Jurkat, Clone E6-1 (cell line): ENCODE data around the gene ISCU.

Source experiments
- DNase-seq: peaks from one replicate; pipeline ENCODE4 v3.0.0-alpha.2; 2011; ENCODE audit warnings: low read depth, low spot score
- H3K4me3 ChIP-seq: 2 replicates; pipeline ENCODE4 v1.5.1; 2011; ENCODE audit warnings: mild to moderate bottlenecking, low read length, control low read depth, moderate library complexity

The ISCU gene

DNA sequence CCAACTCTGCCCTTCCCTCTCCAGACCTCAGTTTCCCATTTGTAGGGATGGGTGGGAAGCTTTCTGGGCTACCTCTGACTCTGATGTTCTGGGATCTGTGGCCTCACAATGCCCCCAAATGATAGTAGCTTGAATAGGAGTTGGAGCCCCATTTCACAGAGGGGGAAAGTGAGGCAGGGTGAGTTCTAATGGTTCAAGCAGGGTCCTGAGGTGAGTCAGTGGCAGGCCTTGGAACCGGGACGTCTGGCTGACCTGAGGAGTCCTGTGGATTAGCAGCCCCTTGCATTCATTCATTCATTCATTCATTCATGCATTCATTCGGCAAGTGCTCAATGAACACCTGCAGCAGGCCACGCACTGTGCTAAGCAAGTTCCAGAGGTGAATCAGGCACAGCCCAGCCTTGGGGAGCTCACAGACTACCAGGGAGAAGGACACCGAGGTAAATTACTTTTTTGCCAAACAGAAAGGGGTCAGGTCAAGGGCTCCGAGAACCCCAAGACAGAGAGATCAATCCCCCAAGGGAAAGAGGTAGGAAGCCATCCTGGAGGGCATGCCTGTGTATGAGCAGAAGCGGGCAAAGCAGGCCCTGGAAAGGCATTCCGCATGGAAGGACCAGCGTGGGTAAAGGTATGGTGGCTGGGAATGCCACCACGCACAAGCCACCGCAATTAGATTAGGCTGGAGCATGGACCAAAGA is 36.3 kb downstream of the ISCU start:
- DNase-seq, result no peak
- H3K4me3 ChIP-seq, result no peak overlapping the region

DNA sequence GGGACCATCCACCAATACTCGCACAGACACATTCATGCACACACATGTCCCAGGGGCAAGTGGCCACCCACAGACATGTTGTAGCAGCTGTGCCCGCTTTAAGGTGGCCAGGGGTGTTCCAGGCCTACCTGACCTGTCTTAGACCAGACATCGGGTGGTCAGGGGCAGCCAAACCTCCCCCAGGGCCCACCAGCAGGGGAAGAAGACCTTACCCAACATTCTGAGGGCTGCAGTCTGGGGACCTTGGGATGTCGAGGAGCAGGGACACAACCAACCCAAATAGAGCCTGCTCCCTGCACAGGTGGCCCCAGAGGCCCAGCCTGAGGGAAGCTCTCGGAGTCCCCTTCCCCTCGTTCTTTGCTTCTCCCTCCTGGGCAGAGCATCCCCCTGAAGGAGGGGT is 37.1 kb downstream of the ISCU start:
- H3K4me3 ChIP-seq, result no peak overlapping the region
- no peak for DNase-seq

DNA sequence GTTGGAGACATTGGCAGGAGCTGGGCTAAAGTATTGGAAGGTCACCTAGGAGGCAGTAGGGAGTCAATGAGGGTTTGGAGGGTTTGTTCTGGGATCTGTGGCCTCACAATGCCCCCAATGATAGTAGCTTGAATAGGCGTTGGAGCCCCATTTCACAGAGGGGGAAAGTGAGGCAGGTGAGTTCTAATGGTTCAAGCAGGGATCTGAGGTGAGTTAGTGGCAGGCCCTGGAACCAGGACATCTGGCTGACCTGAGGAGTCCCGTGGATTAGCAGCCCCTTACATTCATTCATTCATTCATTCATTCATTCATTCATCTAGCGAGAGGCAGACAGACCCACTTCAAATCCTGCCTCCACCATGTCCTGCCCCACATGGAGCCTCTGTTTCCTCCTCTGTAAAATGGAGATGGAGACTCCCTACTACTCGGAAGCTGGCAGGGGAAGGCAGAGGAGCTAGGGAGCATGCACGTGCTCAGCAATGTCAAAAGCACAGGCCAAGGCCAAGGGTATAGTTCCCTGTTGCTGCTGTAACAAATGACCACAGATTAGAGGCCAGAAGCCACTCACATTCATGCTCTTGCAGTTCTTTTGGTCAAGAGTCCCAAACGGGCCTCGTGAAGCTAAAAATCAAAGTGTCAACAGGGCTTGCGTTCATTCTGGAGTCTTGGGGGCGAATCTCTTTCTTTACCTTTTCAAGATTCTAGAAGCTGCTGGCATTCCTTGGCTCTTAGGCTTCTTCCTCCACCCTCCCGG is 37.7 kb downstream of the ISCU start:
- no peak for DNase-seq
- no peak overlapping the region for H3K4me3 ChIP-seq

DNA sequence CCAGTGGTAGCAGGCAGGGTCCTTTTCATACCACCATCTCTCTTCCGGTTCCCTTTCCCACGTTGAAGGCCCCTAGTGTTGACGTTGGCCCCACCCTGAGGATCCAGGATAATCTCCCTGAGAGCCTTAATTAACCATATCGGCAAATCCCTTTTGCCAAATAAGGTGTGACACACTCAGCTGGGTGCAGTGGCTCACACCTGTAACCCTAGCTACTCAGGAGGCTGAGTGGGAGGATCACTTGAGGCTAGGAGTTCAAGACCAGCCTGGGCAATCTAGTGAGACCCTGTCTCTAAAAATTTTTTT is 38.3 kb downstream of the ISCU start:
- H3K4me3 ChIP-seq, result no peak overlapping the region
- DNase-seq, result no peak

DNA sequence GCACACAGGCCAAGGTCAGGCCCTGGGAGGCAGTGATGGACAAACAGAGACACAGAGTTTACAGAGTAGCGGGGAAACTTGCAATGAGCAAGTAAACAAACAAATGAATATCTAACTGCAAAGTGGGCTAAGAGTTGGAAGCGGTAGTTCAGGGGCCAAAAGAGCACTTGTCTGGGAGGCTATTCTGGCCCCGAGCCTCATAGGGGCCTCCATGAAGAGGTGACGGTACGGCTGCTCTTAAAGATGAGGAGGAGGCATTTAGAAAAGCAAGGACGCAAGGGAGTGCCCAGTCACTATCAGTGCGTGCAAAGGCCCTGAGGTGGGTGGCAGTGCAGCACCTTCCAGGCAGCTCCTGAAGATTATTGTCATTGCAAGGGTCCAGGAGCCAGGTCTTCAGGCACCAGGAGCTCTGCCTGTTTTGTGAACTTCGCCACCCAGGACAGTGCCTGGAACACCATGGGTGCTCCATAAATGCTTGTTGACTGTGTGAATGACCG is 39.9 kb downstream of the ISCU start:
- H3K4me3 ChIP-seq, result no peak overlapping the region
- no peak for DNase-seq

DNA sequence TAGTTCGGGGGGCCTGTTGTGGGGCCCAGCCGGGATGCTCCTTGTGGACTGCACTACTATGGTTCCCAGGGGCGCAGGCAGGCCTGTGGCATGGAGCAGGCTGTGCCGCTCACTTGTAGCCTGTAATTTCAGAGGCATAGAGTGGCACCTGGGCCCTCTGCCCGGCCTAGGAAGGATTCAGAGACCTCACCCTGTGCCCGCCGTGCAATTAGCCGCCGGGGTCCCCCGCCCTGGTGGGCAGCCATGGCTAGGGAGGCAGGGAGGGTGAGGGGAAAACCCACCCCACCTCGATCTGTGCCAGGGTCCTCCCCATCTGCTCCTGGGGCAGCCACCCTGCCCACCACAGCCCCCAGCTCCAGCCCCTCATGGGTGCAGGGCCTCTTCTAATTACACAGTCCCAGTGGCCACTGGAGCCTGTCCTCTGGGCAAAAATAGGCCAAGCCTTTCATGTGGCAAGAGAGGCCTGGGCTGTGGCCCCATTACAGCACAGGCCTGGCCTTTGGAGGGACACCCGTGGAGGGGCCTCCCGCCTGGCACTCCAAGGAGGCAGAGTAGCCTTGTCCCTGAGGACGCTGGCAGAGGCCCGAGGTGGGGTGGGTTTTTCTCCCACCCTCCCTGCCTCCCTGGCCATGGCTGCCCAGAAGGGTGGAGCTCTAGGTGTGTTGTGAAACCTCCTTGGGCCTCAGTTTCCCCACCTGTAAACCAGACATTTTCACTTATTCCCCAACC is 40.7 kb downstream of the ISCU start:
- no peak overlapping the region for H3K4me3 ChIP-seq
- no peak for DNase-seq

DNA sequence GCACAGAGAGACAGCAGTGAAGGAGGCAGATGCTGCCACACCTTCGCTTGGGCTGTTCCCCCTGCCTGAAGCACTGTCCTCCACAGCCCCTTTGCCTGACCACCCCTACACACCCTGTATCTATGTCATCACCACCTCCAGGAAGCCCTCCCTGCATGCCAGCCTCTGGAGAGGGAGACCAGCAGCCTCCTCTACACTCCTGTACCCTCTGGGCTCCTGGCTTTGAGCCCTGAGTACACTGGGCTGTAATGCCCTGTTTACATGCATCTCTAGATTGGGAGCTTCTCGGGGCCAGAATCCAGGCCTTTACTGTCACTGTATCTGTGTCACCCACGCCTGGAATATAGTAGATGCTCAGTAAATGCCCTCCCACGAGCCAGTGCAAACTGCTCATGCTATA is 41.3 kb downstream of the ISCU start:
- DNase-seq, result no peak
- H3K4me3 ChIP-seq, result no peak overlapping the region

DNA sequence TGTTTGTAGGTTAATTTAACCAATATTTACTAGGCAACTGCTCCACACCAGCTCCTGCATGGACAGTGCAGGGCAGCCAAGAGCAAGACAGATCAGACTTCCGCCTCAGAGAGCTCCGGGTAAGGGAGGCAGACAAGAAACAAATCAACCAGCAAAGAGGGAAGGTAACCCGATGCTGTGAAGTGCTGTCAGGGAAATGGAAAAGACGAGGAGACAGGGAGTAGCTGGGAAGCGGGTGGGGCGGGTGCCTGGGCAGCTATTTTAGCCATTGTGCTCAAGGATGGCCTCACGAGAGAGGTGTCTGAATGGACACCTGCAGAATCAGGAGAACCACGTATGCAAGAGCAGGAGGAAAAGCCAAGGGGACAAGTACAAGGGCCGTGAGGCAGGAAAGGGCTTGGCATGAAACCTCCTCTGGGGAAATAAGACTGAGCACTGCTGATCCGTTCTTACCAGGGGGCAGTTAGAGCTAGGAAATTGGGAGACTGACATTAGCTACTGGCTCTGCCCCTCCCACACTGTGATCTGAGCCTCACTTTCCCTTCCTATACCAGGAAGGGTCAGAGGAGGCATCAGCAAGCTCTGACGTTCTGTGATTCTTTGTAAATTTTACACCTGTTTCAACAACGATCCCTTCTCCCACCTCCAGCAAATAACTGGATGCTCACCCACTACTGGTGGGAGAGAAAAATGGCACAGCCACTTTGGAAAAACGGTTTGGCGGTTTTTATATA is 42.0 kb downstream of the ISCU start:
- no peak for DNase-seq
- H3K4me3 ChIP-seq, result no peak overlapping the region

DNA sequence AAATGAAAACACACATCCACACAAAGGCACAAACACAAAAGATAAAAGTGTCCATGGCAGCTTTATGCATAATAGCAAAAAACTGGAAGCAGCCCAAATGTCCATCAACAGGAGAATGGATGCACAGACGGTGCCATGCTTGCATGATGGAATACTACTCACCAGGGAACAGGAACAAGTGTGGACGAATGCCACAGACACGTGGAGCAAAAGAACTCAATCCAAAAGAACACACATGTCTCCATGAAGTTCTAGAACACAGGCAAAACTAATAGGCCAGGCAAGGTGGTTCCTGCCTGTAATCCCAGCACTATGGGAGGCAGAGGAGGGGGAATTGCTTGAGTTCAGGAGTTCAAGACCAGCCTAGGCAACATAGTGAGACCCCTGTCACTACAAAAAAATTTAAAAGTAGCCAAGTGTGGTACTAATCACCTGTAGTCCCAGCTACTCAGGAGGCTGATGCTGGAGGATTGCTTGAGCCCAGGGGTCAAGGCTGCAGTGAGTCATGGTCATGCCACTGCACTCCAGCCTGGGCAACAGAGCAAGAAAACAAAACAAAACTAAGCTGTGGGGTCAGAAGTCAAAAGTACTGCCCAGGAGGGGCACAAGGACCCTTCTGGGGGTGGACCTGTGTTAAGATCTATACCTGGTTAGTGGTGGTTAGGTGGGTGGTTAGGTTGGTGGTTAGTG is 42.7 kb downstream of the ISCU start:
- no peak overlapping the region for H3K4me3 ChIP-seq
- DNase-seq, result no peak

DNA sequence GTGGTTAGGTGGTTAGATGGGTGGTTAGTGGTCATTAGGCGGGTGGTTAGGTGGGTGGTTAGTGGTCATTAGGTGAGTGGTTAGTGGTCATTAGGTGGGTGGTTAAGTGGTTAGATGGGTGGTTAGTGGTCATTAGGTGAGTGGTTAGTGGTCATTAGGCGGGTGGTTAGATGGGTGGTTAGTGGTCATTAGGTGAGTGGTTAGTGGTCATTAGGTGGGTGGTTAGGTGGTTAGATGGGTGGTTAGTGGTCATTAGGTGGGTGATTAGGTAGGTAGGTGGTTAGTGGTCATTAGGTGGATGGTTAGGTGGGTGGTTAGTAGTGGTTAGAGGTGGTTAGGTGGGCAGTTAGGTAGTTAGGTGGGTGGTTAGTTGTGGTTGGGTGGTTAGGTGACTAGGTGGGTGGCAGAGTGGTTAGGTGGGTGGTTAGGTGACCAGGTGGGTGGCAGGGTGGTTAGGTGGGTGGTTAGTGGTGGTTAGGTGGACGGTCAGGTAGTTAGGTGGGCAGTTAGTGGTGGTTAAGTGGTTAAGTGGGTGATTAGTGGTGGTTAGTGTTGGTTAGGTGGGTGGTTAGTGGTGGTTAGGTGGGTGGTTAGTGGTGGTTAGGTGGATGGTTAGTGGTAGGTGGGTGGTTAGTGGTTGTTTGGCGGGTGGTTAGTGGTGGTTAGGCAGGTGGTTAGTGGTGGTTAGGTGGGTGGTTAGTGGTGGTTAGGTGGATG is 43.5 kb downstream of the ISCU start:
- no peak for DNase-seq
- no peak overlapping the region for H3K4me3 ChIP-seq

DNA sequence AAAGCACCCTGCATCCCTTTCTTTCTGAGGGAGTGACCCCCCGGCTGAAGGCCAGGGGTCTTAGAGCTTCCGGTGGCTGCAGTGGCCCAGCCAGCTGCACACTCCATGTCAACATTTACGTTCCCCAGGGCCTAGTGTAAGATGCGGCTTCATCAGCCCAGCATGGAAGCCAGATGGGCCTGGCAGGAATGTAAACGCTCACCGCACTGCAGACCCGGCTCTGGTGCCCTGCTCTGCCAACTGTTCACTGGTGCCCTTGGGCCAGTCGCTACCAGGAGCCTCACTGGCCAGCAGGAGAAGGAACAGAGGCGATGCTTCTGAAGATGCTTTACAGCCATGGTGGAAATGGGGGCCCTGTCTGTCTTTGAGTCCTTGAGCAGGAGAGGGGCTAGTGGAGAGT is 44.1 kb downstream of the ISCU start:
- no peak for DNase-seq
- H3K4me3 ChIP-seq, result no peak overlapping the region

DNA sequence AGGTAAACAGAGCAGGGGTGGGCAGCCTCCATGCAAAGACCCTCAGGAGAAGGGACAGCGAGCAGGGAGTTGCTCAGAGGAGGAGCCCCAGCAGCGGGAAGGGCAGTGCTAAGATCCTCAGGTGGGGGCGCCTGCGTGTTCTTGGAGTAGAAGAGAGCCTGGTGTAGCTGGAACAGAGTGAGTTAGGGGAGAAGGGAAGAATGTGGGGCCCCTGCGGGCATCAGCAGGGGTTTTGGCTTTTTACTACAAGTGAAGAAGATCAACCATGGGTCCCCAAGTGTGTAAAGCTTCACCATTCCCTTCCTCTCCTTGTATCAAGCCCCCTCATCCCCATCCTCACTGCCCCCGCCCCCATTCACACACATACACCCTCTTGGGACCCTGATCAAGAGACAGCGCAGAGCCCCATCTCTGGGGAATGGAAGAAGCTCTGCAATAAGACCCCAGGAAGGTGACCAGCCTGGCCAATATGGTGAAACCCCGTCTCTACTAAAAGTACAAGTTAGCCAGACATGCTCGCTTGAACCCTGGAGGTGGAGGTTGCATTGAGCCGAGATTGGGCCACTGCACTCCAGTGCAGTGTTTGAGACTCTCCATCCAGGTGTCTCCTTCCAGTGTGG is 45.7 kb downstream of the ISCU start:
- no peak for DNase-seq
- H3K4me3 ChIP-seq, result no peak overlapping the region

DNA sequence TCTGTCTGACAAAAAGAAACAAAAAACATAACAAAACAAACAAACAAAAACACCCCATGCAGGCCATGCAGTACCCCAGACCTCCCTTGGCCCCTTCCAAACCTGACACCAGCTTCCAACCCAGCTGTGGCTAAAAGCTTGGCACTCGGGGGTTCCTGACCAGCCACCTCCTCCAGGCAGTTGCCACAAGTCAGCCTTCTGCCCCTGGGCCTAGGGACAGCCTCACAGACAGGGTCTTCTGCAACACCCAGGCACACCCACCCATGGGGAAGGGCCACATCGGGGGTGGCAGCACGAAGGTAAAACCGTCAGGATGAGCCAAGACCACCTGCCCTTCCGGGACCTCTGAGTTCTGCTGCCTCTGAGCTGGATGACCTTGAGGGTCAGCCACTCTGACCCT is 46.2 kb downstream of the ISCU start:
- no peak overlapping the region for H3K4me3 ChIP-seq

DNA sequence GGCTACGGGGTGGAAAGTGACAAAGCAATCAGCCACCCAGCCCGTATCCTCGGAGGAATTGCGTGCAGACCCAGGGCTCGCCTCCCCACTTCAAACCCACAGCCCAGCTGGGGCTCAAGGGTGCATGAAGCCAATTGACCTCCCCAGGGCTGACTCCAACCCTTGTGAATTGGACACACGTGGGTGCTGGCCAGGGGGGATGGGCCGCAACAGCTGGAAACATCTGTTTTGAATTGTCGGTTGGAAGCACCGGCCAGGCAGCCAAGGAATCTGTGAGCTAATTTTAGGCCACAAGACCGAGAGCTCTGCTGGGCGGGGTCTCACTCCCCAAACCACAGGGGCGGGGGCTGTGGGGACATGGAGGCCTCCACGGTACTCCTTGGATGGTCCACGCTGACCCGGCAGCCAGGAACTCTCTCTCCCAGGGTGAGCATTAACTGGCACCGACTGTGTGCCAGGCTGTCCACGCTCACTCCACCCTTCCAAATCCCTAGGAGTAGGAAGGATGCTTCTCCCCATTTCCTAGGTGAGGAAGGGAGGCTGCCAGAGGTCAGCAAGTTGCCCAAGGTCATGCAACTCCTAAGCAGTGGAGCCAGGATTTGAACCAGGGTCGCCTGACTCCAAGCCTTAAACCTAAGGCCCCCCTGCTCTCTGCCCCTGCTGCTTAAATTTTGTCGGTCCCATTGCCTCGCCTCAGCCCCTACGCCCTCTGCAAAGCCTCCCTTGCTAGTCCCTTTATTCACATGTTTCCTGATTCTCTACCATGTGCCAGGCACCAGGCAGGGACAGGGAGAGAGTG is 47.3 kb downstream of the ISCU start:
- H3K4me3 ChIP-seq, result no peak overlapping the region
- DNase-seq, result no peak

More for the DNA sequence above, 46.2 kb downstream of the ISCU start:
- DNase-seq, result no peak

DNA sequence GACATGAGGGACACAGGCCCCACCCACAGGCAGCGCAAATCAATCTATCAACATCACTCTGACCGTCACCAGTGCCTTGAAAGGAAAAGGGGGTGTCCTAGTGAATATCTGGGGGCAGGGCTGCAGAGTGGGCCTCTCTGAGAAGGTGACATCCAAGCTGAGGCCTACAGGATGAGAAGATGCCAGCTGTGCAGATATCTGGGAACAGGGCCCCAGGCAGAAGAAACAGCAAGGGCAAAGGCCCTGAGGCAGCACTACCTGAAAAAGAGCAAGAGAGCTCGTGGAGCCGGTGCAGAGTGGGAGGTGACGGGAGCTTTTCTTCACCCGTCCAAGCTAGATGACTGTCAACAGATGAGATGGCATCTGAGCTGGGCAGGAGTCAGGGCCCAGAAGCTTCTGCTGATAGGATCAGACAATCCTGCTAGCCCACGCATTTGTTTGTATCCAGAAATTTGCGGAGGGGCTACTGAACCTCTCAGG is 48.0 kb downstream of the ISCU start:
- no peak for DNase-seq
- H3K4me3 ChIP-seq, result no peak overlapping the region

DNA sequence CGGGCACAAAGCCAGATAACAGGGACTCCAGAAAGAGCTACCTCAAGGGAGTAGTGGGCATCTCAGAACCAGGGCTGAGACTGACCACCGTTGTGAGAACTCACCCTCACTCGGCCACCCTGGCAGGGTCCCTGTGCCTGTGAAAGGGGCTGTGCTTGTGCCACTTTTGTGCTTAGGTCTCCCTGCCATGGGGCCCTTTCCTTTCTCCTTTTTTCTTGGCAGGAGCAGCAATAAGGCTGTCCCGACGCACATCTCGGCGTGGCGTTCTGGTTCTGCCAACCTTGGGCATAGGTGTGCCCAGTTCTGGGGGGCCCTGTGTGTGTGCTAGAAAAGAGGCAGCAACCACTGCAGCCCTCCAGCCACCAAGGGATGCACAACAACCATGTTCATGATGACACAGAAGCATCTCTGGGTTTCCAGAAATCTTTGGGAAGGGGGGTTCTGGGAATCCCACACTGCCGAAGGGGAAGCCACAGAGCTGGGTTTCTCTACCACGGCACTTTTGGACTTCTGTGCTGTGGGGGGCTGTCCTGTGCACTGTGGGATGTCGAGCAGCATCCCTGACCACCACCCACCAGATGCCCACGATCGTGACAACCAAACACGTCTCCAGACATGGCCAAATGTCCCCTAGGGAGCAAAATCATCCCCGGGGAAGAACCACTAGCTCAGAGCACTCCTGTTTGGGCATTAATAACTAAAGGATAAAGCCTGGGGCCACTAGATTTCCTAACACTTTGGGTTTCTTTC is 48.6 kb downstream of the ISCU start:
- no peak for DNase-seq
- no peak overlapping the region for H3K4me3 ChIP-seq
